A549 (cell line): Measurements from ENCODE around the gene TNS3. TPM values are rescaled to one million over a fixed set of nuclear protein-coding genes. Genes with fewer than 3 reads are reported as not detected.

Experiments
- ATAC-seq, 2 experiments: fragments of 200-7000 bp in 1 of 2; fragments of >200 bp in 1 of 2; cut with Nextera tagmentation in 1 of 2; cut with Tn5 transposase in 1 of 2; 3 replicates each; pipeline versions ENCODE4 v1.8.0 to v1.9.1; 2018 to 2020; ENCODE audit warnings: mild to moderate bottlenecking in 1 of 2, moderate library complexity in 1 of 2
- CTCF ChIA-PET: fragments of 300-600 bp; sonication (Branson Sonifier 250); formaldehyde crosslinking; extraction: SDS; loops from one replicate; lab custom pipeline; 2021; ENCODE audit warnings: antibody characterized with exemption, inconsistent platforms; lab: Yijun Ruan, JAX
- POLR2A ChIA-PET: fragments of 350-600 bp; formaldehyde crosslinking; extraction: SDS; loops from one replicate; lab custom pipeline; 2021; ENCODE audit warnings: antibody characterized with exemption, inconsistent platforms; lab: Yijun Ruan, JAX
- DNase-seq, 2 experiments: peaks; one replicate each; pipeline versions ENCODE4 v3.0.0 to v3.0.0-alpha.2; 2011 to 2016; ENCODE audit warnings: low read depth in 1 of 2, low spot score in 1 of 2
- FAIRE-seq: peaks from 2 replicates; lab custom pipeline; 2011; peaks lifted over from hg19 to GRCh38; lab: Jason Lieb, UNC
- H3K27ac ChIP-seq, 2 experiments: fragments of >200 bp; sonication (Bioruptor Twin); formaldehyde crosslinking; 3 replicates each; pipeline ENCODE4 v1.5.1; 2016 to 2017
- H3K4me1 ChIP-seq: fragments of >200 bp; sonication (Bioruptor Twin); formaldehyde crosslinking; 3 replicates; pipeline ENCODE4 v1.6.1; 2016
- H3K4me2 ChIP-seq: fragments of >200 bp; sonication (Bioruptor Twin); formaldehyde crosslinking; 3 replicates; pipeline ENCODE4 v1.6.1; 2016
- H3K4me3 ChIP-seq: fragments of >200 bp; sonication (Bioruptor Twin); formaldehyde crosslinking; 3 replicates; pipeline ENCODE4 v1.5.1; 2016
- H3K9me3 ChIP-seq: fragments of >200 bp; sonication (Bioruptor Twin); formaldehyde crosslinking; 3 replicates; pipeline ENCODE4 v1.6.1; 2016
- CBX2 ChIP-seq: fragments of 200-600 bp; sonication (generic); IDR thresholded peaks from 2 replicates; pipeline ENCODE4 v1.6.1; 2016; ENCODE audit warnings: low read depth, mild to moderate bottlenecking, borderline replicate concordance
- EHF ChIP-seq: fragments of 250-450 bp; sonication (Bioruptor Pico); IDR thresholded peaks from 2 replicates; pipeline ENCODE4 v1.5.0; 2020; ENCODE audit warnings: mild to moderate bottlenecking
- ESRRA ChIP-seq: fragments of 150-350 bp; IDR thresholded peaks from 2 replicates; pipeline ENCODE4 v1.6.1; 2014; ENCODE audit warnings: mild to moderate bottlenecking, low read length, borderline replicate concordance
- FOSB ChIP-seq: fragments of 250-450 bp; sonication (Bioruptor Pico); IDR thresholded peaks from 2 replicates; pipeline ENCODE4 v1.5.0; 2020; ENCODE audit warnings: mild to moderate bottlenecking, moderate library complexity
- FOSL2 ChIP-seq, 2 experiments: fragments of 450-650 bp in 1 of 2; fragments of >200 bp in 1 of 2; sonication (Bioruptor Twin) in 1 of 2; formaldehyde crosslinking; IDR thresholded peaks; 2 replicates each; pipeline versions ENCODE4 v1.5.0 to v1.6.1; 2016 to 2020; ENCODE audit warnings: mild to moderate bottlenecking in 1 of 2, moderate library complexity in 1 of 2
- GATA3 ChIP-seq: IDR thresholded peaks from 2 replicates; pipeline ENCODE4 v1.6.1; 2012; ENCODE audit warnings: borderline replicate concordance
- HDAC2 ChIP-seq: fragments of 200-600 bp; sonication (generic); IDR thresholded peaks from 2 replicates; pipeline ENCODE4 v1.6.1; 2016
- HEYL ChIP-seq: fragments of 250-450 bp; sonication (Bioruptor Pico); IDR thresholded peaks from 2 replicates; pipeline ENCODE4 v1.8.0; 2021; ENCODE audit warnings: mild to moderate bottlenecking, moderate library complexity
- HOXB5 ChIP-seq: fragments of 250-450 bp; sonication (Bioruptor Pico); IDR thresholded peaks from 2 replicates; pipeline ENCODE4 v1.5.0; 2020; ENCODE audit warnings: mild to moderate bottlenecking, moderate library complexity
- JUNB ChIP-seq: fragments of >200 bp; sonication (Bioruptor Twin); formaldehyde crosslinking; IDR thresholded peaks from 2 replicates; pipeline ENCODE4 v1.6.1; 2016
- MYC ChIP-seq: IDR thresholded peaks from 2 replicates; pipeline ENCODE4 v1.6.1; 2012; ENCODE audit warnings: mild to moderate bottlenecking, inconsistent platforms, low read length, improper control_type of control experiment, borderline replicate concordance
- NFE2L2 ChIP-seq: fragments of 150-350 bp; conservative IDR thresholded peaks from 2 replicates; pipeline ENCODE4 v1.6.1; 2014; ENCODE audit warnings: low read length
- PHF8 ChIP-seq: fragments of 200-600 bp; sonication (generic); IDR thresholded peaks from 2 replicates; pipeline ENCODE4 v1.6.1; 2016; ENCODE audit warnings: low read depth, mild to moderate bottlenecking, antibody characterized with exemption, moderate library complexity, borderline replicate concordance
- POLR2AphosphoS2 ChIP-seq: conservative IDR thresholded peaks from 2 replicates; pipeline ENCODE4 v1.6.1; 2012; ENCODE audit warnings: low read length, improper control_type of control experiment, inconsistent platforms
- RCOR1 ChIP-seq: fragments of 150-350 bp; IDR thresholded peaks from 2 replicates; pipeline ENCODE4 v1.6.1; 2014; ENCODE audit warnings: antibody characterized with exemption, low read length, low read depth
- RFX5 ChIP-seq: fragments of 450-650 bp; IDR thresholded peaks from 2 replicates; pipeline ENCODE4 v1.7.1; 2014; ENCODE audit warnings: antibody characterized with exemption, mild to moderate bottlenecking, moderate library complexity
- TFCP2L1 ChIP-seq: fragments of 250-450 bp; sonication (Bioruptor Pico); IDR thresholded peaks from 2 replicates; pipeline ENCODE4 v1.5.0; 2021; ENCODE audit warnings: mild to moderate bottlenecking
- TP53 ChIP-seq: fragments of 250-450 bp; sonication (Bioruptor Pico); IDR thresholded peaks from 2 replicates; pipeline ENCODE4 v1.5.0; 2021; ENCODE audit warnings: mild to moderate bottlenecking, moderate library complexity
- ZFP36 ChIP-seq: fragments of 450-650 bp; IDR thresholded peaks from 2 replicates; pipeline ENCODE4 v1.6.1; 2014; ENCODE audit warnings: borderline replicate concordance; ENCODE audit not compliant: partially characterized antibody
- WGBS: methylation state at CpG from one replicate; pipeline ENCODE4 v1.1.6; 2017; ENCODE audit errors: missing lambda C conversion rate; 5-methylcytosine and 5-hydroxymethylcytosine counted together
- polyA plus RNA-seq, 4 experiments: library from polyadenylated mRNA; depleted of rRNA in 3 of 4; stranded (reverse); fragments of >200 nt; fragmentation: RNase III in 1 of 4; extraction: RNeasy Plus Mini Kit Qiagen cat#74134 plus additional on column Dnase treatment in 1 of 4; gene quantifications; 2 replicates in 3 of 4; 3 replicates in 1 of 4; pipeline ENCODE4 v1.2.3, GENCODE V29; 2011 to 2017
- TF ChIP-seq, protein P1 (sequence below): IDR thresholded peaks from 2 replicates; pipeline ENCODE4 v1.6.1; 2012
- TF ChIP-seq, protein P2 (sequence below): fragments of >200 bp; sonication (Bioruptor Twin); formaldehyde crosslinking; IDR thresholded peaks from 3 replicates; pipeline ENCODE4 v1.6.1; 2016
- TF ChIP-seq, protein P3 (sequence below): fragments of >200 bp; sonication (Bioruptor Twin); formaldehyde crosslinking; IDR thresholded peaks from 3 replicates; pipeline ENCODE4 v1.5.1; 2016
- TF ChIP-seq, protein P4 (sequence below): fragments of 150-350 bp; IDR thresholded peaks from 2 replicates; pipeline ENCODE4 v1.6.1; 2014; ENCODE audit warnings: low read depth, mild to moderate bottlenecking, low read length
- TF ChIP-seq, protein P5 (sequence below): IDR thresholded peaks from 2 replicates; pipeline ENCODE4 v1.6.1; 2012
- TF ChIP-seq, protein P6 (sequence below): fragments of 450-650 bp; IDR thresholded peaks from 2 replicates; pipeline ENCODE4 v1.6.1; 2014; ENCODE audit warnings: antibody characterized with exemption
- TF ChIP-seq, protein P7 (sequence below): fragments of 250-450 bp; sonication (Bioruptor Pico); IDR thresholded peaks from 2 replicates; pipeline ENCODE4 v1.5.0; 2021; ENCODE audit warnings: mild to moderate bottlenecking, moderate library complexity, borderline replicate concordance
- TF ChIP-seq, protein P8 (sequence below): fragments of 250-450 bp; sonication (Bioruptor Pico); IDR thresholded peaks from 2 replicates; pipeline ENCODE4 v1.5.0; 2020; ENCODE audit warnings: low read depth, mild to moderate bottlenecking, moderate library complexity

TNS3 gene
- polyA plus RNA-seq, 2 of the 4 experiments (the other 2 are of a cell fraction) = 107 to 134 TPM

DNA sequence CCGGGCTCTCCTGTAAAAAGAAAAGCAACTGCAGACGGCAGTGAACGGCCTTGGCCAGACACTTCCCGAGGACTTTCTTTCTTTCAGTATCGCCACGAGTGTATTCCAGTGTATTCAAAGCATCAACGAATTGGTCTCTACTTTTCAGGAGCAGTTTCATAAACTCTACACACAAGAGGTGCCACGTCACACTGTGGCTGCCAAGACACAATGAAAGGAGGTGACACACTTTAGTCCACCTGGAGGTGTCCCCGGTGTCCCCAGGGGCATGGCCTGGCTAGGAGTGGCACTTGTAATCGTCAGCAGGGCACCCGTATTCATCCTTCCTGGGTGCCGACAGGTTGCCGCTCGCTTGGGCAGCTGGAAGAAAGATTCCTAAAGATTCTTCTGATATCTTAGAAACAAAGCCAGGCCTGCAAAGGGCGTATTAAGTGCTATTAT, 5.0 kb downstream of the TNS3 start (continued):
- no peak for TF ChIP-seq ESRRA

DNA sequence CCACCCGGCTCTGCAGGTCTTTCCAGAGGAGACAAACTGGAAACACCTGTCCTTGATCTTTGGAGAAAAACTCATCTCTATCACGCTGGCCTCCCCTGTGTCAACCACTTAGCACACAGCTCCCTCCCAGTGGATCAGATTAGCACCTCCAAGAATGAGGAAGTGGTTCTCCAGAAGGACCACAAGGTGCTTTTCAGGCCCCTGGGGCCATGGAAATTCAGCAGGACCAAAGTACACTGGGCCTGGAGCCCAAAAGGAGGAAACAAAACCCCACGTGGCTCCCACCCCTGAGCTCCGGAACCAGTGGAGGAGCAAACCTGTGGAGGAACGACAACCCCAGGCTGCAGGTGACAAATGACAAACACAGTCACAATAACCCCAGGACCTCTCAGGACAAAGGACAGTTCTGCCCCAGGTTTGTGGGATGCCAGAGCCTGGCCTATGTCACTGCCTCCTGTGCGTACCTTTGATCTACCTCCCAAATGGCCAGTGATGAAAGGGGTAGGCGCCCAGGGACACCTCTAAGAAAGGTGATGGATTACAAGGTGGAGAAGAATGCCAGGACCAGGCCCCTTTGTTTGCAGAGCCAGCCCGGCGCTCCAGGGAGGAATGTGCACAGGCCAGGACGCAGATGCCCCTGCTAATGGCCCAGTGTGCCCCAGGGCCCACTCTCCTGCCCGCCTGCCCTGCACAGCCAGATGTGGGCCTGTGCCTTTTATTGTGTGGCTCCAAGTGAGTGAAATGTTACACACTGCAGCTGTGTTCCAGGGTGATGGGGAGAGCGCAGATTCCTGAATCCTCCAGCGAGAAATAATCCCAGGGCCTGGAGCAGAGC, 5.7 kb downstream of the TNS3 start:
- no peaks in the 10 kb centered on the region for H3K9me3 ChIP-seq
- peak; percentile 36 to 41 for ATAC-seq
- H3K4me1 ChIP-seq = peaks cover 90% of the 10 kb centered on the region
- peak; percentile 71 to 94 for DNase-seq
- 8% methylated on average over 13 of the region's 13 CpGs for WGBS
- peak overlapping the region; percentile 86 for H3K4me2 ChIP-seq
- ChIA-PET POLR2A (interaction anchor here (0.6 to 3.6 kb wide), 10 partner anchors 11 to 243 kb away, joined by 3 to 12 read pairs (median 5); no protein-coding TSS in a partner anchor), CTCF (interaction anchor here (0.6 to 1.4 kb wide), 6 partner anchors 12 to 310 kb away, joined by 3 to 4 read pairs (median 3); no protein-coding TSS in a partner anchor)
- peak overlapping the region; percentile 99 to 100 for H3K27ac ChIP-seq
- H3K4me3 ChIP-seq = peak overlapping the region; percentile 9; the same call in 2 of the 3 replicates
- peak; percentile 99 for FAIRE-seq
- TF ChIP-seq RFX5 (no peak), MYC (peak; percentile 83), CBX2 (no peak), RCOR1 (no peak), FOSL2 (IDR thresholded peaks at IDR 0.05) (no peak), FOSL2 (CRISPR knock-in tag; IDR thresholded peaks at IDR 0.05) (peak; percentile 13; the same call in 1 of the 2 replicates), POLR2AphosphoS2 (no peak; the same call in 1 of the 2 replicates), HOXB5 (CRISPR knock-in tag) (peak; percentile 75), HEYL (CRISPR knock-in tag) (no peak), PHF8 (no peak), FOSB (CRISPR knock-in tag) (peak; percentile 40; the same call in 1 of the 2 replicates), ZFP36 (no peak), GATA3 (peak; percentile 88), HDAC2 (no peak), TP53 (CRISPR knock-in tag) (peak; percentile 94), EHF (peak; percentile 94), TFCP2L1 (CRISPR knock-in tag) (0 out of 2 replicates have a peak, but pooled peaks have one; percentile 51), NFE2L2 (no peak), JUNB (peak; percentile 49)
- TF ChIP-seq, protein P1, sequence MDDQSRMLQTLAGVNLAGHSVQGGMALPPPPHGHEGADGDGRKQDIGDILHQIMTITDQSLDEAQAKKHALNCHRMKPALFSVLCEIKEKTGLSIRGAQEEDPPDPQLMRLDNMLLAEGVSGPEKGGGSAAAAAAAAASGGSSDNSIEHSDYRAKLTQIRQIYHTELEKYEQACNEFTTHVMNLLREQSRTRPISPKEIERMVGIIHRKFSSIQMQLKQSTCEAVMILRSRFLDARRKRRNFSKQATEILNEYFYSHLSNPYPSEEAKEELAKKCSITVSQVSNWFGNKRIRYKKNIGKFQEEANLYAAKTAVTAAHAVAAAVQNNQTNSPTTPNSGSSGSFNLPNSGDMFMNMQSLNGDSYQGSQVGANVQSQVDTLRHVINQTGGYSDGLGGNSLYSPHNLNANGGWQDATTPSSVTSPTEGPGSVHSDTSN = no peak; the same call in 1 of the 2 replicates
- TF ChIP-seq, protein P2, sequence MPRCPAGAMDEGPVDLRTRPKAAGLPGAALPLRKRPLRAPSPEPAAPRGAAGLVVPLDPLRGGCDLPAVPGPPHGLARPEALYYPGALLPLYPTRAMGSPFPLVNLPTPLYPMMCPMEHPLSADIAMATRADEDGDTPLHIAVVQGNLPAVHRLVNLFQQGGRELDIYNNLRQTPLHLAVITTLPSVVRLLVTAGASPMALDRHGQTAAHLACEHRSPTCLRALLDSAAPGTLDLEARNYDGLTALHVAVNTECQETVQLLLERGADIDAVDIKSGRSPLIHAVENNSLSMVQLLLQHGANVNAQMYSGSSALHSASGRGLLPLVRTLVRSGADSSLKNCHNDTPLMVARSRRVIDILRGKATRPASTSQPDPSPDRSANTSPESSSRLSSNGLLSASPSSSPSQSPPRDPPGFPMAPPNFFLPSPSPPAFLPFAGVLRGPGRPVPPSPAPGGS = peak; percentile 58; the same call in 2 of the 3 replicates
- TF ChIP-seq, protein P3, sequence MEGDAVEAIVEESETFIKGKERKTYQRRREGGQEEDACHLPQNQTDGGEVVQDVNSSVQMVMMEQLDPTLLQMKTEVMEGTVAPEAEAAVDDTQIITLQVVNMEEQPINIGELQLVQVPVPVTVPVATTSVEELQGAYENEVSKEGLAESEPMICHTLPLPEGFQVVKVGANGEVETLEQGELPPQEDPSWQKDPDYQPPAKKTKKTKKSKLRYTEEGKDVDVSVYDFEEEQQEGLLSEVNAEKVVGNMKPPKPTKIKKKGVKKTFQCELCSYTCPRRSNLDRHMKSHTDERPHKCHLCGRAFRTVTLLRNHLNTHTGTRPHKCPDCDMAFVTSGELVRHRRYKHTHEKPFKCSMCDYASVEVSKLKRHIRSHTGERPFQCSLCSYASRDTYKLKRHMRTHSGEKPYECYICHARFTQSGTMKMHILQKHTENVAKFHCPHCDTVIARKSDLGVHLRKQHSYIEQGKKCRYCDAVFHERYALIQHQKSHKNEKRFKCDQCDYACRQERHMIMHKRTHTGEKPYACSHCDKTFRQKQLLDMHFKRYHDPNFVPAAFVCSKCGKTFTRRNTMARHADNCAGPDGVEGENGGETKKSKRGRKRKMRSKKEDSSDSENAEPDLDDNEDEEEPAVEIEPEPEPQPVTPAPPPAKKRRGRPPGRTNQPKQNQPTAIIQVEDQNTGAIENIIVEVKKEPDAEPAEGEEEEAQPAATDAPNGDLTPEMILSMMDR = no peak
- TF ChIP-seq, protein P4, sequence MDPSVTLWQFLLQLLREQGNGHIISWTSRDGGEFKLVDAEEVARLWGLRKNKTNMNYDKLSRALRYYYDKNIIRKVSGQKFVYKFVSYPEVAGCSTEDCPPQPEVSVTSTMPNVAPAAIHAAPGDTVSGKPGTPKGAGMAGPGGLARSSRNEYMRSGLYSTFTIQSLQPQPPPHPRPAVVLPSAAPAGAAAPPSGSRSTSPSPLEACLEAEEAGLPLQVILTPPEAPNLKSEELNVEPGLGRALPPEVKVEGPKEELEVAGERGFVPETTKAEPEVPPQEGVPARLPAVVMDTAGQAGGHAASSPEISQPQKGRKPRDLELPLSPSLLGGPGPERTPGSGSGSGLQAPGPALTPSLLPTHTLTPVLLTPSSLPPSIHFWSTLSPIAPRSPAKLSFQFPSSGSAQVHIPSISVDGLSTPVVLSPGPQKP = no peak
- TF ChIP-seq, protein P5, sequence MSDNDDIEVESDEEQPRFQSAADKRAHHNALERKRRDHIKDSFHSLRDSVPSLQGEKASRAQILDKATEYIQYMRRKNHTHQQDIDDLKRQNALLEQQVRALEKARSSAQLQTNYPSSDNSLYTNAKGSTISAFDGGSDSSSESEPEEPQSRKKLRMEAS = peak; percentile 90
- TF ChIP-seq, protein P6, sequence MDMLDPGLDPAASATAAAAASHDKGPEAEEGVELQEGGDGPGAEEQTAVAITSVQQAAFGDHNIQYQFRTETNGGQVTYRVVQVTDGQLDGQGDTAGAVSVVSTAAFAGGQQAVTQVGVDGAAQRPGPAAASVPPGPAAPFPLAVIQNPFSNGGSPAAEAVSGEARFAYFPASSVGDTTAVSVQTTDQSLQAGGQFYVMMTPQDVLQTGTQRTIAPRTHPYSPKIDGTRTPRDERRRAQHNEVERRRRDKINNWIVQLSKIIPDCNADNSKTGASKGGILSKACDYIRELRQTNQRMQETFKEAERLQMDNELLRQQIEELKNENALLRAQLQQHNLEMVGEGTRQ = peak; percentile 67
- TF ChIP-seq, protein P7, sequence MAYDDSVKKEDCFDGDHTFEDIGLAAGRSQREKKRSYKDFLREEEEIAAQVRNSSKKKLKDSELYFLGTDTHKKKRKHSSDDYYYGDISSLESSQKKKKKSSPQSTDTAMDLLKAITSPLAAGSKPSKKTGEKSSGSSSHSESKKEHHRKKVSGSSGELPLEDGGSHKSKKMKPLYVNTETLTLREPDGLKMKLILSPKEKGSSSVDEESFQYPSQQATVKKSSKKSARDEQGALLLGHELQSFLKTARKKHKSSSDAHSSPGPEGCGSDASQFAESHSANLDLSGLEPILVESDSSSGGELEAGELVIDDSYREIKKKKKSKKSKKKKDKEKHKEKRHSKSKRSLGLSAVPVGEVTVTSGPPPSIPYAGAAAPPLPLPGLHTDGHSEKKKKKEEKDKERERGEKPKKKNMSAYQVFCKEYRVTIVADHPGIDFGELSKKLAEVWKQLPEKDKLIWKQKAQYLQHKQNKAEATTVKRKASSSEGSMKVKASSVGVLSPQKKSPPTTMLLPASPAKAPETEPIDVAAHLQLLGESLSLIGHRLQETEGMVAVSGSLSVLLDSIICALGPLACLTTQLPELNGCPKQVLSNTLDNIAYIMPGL (CRISPR knock-in tag) = peak; percentile 73; the same call in 1 of the 2 replicates
- TF ChIP-seq, protein P8, sequence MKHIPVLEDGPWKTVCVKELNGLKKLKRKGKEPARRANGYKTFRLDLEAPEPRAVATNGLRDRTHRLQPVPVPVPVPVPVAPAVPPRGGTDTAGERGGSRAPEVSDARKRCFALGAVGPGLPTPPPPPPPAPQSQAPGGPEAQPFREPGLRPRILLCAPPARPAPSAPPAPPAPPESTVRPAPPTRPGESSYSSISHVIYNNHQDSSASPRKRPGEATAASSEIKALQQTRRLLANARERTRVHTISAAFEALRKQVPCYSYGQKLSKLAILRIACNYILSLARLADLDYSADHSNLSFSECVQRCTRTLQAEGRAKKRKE (CRISPR knock-in tag) = no peak; the same call in 1 of the 2 replicates
